Measurements from ENCODE around the gene DCLK1.

Gene DCLK1

DNA sequence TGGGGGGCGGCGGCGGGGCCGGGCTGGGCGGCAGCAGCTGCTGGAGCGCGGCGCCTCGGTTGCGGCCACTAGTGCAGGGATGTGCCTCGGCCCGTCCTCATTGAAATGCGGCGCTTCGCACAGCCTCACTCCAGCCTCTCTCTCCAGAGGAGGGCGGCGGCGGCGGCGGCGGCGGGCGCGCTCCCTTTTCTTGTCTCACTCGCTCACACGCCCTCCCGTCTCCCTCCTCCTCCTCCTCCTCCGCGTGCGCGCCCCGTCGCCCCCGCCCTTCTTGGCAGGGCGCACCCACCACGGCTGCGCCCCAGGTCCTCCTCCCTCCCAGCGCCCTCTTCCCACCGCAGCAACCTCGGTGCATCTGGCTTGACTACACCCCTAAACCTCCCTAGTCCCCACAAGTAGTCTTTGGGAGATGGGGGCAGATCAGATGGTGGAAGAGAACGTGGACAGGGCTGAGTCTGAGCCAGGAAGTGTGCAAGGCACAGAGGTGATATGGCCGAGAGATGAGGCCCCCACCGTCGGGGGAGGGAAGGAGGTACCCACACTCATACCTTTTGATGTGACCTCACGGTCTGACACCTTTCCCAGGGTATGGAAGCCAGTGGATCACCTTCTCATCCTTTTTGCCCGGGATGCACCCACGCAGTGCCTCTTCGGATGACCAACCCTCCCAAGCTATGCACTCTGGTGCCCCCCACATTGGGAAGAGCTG, at the start of gene DCLK1:
Gene DCLK1, minus strand, starts transcription at position 161 of the 709 bp plus-strand sequence.
- in situ Hi-C loops (cut with HindIII; ENCODE audit: low sequenced_read_pairs): no loop called here

DNA sequence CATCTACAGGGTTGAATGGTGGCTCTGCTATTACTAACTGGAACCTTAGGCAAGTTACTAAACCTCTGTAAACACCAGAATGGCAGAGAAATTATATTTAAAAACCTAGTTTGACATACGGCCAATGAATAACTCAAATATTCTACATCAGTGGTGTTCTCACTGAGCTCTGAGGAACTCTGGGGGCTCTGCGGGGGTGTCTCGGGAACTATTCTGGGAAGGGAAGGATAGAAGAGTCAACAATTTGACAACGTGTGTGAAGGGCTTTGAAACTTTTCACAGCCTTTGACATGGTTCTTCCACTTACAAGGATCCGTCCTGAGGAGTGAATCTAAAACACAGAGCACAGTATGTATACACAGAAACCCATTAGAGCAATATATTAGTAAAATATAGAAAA, 44.4 kb upstream of the DCLK1 start:
- in situ Hi-C loops (cut with HindIII; ENCODE audit: low sequenced_read_pairs): no loop called here

GRCh38 chr13:36174923-36175322, 43.7 kb upstream of the DCLK1 start:
- in situ Hi-C loops (cut with HindIII; ENCODE audit: low sequenced_read_pairs): no loop called here

DNA sequence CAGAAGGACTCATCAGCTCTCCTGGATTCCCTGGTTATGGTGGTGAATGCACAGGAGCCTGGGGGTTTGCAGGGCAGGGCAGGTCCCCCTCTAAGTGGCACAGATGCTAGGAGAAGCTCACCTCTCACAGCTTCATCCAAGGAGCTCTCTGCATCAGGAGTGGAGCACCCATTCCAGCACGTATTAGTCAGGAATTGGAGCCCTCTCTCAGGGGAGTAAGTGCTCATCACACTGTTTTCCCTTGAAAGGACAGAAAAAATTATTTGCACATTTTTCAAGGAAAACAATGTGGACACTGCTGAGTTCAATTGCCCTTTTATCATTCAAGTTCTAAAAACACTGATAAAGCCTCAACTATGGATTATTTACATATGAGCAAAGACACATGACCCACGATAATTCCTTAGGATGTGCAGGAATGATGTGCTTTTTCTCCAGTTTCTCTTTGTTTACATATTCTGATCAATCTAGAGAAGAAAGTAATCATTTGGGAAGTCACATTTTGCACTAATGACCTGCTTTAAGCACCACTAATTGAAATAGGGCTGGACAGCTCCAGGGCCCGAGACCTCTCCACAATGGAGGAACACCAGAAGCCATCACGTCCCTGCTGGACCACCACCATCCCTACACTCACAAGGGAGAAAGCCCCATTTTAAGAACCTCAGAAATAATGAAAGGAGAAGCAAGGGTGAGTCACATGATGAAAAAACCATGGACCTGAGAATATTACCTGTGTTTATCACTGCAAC, 42.6 kb upstream of the DCLK1 start:
- in situ Hi-C loops (cut with HindIII; ENCODE audit: low sequenced_read_pairs): no loop called here

DNA sequence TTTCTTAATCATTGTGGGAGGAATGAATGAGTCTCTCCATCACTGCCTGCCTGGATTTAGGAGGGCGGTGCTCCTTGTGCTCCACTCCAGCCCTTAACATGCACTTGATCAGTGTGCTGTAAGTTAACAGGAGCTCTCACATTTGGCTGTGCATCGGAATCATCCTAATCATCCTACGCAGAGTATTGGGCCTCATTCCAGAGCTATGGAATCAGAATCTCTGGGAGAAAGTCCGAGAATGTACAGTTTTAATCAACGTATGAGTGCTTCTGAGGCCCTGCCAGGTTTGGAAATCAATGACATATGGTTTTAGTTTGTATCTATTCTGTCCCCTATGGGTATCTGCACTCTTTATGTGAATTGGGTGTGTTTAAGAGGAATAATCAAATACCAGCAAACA, 34.9 kb upstream of the DCLK1 start:
- in situ Hi-C loops (cut with HindIII; ENCODE audit: low sequenced_read_pairs): no loop called here

GRCh38 chr13:36163809-36164308, 32.7 kb upstream of the DCLK1 start:
- in situ Hi-C loops (cut with HindIII; ENCODE audit: low sequenced_read_pairs): no loop called here

- in situ Hi-C loops (cut with HindIII; ENCODE audit: low sequenced_read_pairs): no loop called here
Observed at GRCh38 chr13:36163286-36163685, 32.1 kb upstream of the DCLK1 start.

GRCh38 chr13:36160297-36160696, 29.1 kb upstream of the DCLK1 start:
- in situ Hi-C loops (cut with HindIII; ENCODE audit: low sequenced_read_pairs): no loop called here

DNA sequence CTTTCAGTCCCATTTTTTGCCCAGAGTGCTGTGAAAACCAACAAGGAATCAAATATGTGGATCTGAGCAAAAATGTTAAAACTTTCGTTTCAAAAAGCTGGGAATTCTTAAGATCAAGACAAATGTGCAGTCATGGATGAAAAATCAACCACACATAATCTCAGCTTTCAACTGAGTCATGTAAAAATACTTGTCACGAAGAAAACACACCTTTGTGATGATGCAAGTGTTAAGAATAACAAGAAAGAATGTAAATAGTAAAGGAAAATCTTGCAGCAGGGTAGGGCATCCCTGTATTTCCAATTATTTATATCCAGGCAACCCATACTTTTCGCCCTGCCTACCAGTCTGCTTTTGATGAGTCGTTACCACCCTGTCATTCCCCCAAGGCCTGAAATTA, 27.4 kb upstream of the DCLK1 start:
- in situ Hi-C loops (cut with HindIII; ENCODE audit: low sequenced_read_pairs): no loop called here

- in situ Hi-C loops (cut with HindIII; ENCODE audit: low sequenced_read_pairs): no loop called here
Observed at GRCh38 chr13:36157480-36157879, 26.3 kb upstream of the DCLK1 start.

- in situ Hi-C loops (cut with HindIII; ENCODE audit: low sequenced_read_pairs): no loop called here
Observed at GRCh38 chr13:36154567-36155291, 23.5 kb upstream of the DCLK1 start.

DNA sequence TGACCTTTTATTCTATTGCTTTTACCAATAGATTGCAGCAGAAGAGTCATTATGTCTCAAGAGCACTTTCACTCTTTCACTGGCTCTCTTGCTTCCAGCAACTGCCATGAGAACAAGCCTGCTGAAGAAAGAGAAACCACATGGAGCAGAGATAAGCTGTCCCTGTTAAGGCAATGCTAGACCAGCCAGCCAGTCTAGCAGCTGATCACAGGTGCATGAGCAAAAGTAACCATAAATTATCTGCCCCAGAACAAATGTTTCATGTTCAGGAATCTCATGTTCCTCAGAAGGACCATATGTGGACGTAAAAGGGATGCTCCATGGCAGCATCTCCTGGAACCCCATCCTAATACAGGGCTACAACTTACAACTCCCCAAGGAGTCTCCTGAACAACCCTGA, 20.4 kb upstream of the DCLK1 start:
- in situ Hi-C loops (cut with HindIII; ENCODE audit: low sequenced_read_pairs): no loop called here

GRCh38 chr13:36148446-36148845, 17.3 kb upstream of the DCLK1 start:
- in situ Hi-C loops (cut with HindIII; ENCODE audit: low sequenced_read_pairs): no loop called here

- in situ Hi-C loops (cut with HindIII; ENCODE audit: low sequenced_read_pairs): no loop called here
Observed at GRCh38 chr13:36147330-36147729, 16.1 kb upstream of the DCLK1 start.

DNA sequence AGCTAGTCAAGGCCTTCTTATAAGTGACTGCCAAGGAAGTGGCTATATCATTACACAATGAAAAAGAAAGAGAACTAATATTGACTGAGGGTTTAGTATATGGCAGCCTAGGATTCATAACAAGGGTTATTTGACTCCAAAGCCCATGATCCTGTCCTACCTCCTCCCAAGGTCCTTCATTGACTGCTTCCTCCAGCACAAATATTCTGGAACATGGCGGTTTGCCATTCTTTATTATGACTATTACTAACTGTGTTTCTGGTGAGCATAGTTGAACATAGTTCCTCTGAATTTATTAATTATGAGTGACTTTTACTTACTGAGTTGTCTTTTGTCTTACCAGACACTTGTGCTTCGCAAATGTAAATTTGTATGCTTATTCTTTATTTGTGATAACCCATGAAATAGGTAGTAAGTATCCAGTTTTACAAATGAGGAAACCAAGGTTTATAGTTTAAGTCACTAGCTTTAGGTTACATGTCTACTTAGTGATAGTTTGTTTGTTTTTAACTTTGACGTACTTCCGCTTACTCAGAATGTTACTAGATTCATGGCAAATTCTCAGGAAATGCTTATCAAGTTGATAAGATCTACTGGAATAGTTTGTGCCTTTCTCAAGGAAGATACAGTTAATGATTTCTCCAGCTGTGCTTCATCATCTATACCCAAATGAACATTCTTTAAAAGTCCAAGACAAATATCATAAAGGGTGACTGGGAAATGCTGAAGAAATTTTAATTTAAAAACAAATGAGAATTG, 15.5 kb upstream of the DCLK1 start:
- in situ Hi-C loops (cut with HindIII; ENCODE audit: low sequenced_read_pairs): no loop called here

DNA sequence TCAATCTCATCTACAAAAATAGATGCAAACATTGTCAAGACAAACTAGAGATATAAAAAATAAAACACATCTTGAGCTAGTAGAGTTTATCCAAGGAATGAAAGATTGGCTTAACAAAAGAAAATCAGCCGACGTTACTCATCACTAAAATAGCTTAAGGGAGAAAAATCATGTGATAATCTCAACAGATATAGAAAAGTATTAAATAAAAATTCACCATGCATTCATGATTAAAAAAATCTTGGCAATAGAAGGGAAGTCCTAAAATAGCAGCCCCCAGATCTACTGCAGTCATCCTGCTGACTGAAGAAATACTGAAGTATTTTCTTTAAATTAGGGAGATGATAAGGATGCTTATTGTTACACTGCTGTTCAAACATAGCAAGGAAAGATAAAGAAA, 12.6 kb upstream of the DCLK1 start:
- in situ Hi-C loops (cut with HindIII; ENCODE audit: low sequenced_read_pairs): no loop called here

DNA sequence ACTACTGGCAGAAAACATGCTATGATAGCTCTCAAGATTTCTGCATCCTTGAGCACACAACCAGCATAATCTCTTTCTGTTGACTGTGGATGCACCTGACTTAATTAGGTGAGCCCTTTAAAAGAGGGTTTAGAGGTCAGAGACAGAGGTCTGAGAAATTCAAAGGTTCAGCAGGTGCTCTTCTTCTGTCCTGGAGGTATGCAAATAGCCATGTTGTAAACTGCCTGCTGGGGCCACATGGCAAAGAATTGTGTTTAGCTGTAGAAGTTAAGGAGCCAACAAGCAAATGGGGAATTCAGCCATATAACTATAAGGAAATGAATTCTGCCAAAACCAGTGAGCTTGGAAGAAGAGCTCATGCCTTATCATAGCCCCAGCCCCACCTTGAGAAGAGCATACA, 11.6 kb upstream of the DCLK1 start:
- in situ Hi-C loops (cut with HindIII; ENCODE audit: low sequenced_read_pairs): no loop called here

GRCh38 chr13:36135876-36136275, 4.7 kb upstream of the DCLK1 start:
- in situ Hi-C loops (cut with HindIII; ENCODE audit: low sequenced_read_pairs): no loop called here

GRCh38 chr13:36134632-36135031, 3.5 kb upstream of the DCLK1 start:
- in situ Hi-C loops (cut with HindIII; ENCODE audit: low sequenced_read_pairs): no loop called here

DNA sequence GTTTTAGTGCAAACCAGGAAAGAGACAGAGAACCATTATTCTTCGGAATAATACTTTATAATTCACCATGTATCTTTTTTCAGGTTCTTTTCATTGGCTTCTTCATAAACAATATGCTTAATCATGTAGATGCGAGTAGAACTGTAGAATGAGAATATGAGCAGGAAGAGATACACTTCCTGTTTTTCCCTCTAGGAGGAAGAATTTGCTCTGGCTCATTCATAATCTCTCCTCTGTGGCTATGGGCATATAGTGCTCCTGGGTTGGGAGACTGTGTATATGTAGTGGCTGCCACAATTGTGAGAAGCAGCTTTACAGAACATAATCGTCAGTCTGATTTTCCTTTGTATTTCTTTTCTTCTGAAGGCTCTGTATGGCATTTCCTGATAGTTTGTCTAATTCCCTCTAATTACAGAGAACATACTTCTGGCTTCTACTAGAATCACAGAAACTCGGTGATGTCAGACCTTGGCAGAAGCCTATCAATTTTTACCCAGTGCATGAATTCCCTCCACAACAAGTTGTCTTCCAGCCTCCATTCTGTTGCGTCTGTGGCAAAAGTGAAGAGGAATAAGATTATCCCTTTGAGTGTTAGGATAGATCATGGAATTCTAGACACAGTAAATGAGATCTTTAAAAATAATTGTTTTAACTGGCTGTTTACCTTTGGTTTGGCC, 2.9 kb upstream of the DCLK1 start:
- in situ Hi-C loops (cut with HindIII; ENCODE audit: low sequenced_read_pairs): no loop called here

All from DLD1 (cell line).